ENCODE data around the gene RGS12.

Gene RGS12

DNA sequence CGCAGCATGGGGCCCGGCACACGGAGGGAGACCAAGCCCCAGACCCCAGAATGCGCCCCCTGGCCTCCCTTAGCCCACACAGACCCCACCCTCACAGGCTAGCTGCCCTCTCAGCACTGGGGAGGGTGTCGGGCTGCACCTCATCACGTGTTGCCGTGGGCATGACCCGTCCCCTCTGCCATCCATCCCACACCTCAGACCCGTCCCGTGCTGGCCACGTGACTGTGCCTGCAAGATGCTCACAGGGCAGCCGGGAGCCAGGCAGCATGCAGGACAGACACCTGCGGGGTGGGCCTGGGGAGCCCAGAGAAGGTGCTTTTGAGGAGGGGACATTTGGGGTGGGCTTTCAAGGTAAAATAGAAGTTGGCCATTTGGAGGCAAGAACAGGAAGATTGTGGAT lies 39.0 kb upstream of the RGS12 start:
- DNase-seq, result no peak

DNA sequence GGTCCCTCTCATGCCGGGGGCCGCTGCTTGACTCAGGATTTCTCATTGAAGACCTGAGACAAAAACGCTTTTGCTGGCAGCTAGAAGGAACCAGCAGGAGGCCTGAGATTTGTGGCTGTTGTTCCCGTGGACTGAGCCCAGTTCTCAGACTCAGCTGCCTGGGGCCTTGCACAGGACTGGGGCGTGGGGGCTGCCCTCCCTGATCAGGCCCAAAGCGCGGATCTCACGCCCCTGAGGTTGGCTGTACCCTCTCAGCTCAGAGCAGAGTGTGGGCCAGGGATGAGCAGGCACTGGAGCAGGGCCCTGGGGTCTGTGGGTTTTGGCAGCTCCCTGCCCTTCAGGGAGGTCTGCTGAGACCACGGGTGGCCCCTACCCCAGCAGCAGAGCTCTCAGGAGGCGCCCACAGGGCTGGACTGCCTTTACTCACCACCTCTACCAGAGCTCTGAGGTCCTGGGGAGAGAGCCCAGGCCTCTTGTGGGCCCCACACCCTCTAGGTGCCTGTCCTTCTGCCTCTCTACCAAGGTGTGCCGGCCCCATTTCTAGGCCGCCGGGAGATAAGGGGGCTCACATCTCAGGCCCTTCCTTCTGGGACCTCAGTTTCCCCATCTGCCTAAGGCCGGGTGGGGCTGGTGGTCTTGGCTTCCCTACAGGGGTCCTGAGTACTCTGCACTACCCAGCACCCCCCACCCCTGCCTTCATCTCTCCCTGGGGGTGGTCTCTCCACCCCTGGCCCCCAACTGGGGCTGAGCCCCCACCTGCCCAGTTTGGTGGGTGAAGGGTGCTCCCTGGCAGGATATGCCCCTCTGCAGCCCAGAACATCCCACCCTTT lies 38.3 kb upstream of the RGS12 start:
- no peak for DNase-seq

DNA sequence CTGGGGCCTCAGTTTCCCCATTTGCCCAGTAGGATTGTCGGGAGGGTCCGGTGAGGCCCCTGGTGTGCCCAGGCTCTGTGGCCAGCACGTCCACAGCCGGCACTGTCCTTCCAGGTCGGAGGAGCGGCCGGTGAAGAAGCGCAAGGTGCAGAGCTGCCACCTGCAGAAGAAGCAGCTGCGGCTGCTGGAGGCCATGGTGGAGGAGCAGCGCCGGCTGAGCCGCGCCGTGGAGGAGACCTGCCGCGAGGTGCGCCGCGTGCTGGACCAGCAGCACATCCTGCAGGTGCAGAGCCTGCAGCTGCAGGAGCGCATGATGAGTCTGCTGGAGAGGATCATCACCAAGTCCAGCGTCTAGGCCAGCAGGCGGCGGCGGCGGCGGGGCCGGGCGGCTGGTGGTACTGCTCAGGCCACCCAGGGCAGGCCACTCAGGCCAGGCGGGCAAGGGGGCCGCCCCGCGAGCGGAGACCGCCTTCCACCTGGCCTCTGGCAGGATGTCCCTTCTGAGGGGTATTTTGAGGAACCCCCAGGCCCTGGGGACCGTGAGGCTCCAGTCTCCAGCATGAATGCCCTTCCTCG lies 37.1 kb upstream of the RGS12 start:
- no peak for DNase-seq

DNA sequence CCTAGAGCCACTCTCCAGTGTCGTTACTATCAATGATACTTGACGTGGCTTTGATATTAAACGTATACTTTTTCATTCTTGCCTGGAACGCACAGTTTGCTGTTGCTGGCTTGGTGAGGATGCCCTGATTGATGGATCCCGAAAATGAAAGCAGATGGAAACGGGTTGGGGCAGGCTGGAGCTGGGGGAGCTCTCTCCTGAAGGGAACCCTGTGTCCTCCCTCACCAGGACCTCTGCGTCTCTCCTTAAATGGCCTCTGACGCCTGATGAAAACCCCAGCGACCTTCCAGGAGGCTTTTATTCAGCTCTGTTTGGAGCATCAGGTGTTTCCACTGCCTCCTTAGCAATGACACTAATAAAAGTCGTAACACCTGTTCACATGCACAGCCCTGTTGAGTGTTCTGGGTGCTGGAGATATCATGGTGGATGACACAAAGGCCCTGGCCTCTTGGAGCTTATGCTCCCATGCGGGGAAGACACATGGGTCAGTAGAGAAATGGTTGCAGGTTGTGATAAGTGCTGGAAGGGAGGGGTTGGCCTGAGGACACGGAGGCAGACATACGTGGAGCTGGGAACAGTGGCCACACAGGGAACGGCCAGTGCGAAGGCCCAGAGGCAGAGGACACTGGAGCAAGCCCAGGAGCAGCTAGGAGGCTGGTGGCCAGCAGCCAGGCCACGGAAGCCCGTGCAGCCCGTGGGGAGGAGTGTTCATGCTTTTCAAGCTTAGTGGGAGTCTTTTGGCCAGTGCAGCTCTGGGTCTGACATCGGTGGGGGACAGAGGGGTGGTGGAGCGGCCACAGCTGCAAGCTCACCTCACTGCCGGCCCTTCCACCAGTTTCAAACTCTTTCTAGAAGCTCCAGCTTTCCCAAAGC lies 36.4 kb upstream of the RGS12 start:
- DNase-seq, result no peak

DNA sequence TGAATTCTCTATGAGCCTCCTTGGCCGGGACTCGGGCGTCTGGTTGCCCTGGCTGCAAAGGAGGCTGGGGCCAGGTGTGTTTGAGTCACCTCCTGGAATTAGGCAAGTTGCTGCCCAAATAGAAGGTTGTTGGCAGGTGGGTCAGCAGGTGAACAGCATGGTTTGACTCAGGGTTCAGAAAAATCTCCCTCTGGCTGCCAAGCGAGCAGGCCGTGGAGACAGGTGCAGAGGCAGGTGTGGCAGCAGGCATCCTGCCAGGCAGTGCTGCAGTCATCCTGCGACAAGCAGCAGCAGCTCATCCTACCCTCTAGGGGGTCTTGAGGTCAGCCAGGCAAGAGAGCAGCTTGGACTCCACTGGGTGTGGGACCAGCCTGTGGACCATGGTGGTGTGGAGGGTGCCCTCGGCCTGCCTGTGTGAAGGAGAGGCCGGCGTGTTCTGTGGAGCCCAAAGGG lies 35.7 kb upstream of the RGS12 start:
- DNase-seq, result no peak

DNA sequence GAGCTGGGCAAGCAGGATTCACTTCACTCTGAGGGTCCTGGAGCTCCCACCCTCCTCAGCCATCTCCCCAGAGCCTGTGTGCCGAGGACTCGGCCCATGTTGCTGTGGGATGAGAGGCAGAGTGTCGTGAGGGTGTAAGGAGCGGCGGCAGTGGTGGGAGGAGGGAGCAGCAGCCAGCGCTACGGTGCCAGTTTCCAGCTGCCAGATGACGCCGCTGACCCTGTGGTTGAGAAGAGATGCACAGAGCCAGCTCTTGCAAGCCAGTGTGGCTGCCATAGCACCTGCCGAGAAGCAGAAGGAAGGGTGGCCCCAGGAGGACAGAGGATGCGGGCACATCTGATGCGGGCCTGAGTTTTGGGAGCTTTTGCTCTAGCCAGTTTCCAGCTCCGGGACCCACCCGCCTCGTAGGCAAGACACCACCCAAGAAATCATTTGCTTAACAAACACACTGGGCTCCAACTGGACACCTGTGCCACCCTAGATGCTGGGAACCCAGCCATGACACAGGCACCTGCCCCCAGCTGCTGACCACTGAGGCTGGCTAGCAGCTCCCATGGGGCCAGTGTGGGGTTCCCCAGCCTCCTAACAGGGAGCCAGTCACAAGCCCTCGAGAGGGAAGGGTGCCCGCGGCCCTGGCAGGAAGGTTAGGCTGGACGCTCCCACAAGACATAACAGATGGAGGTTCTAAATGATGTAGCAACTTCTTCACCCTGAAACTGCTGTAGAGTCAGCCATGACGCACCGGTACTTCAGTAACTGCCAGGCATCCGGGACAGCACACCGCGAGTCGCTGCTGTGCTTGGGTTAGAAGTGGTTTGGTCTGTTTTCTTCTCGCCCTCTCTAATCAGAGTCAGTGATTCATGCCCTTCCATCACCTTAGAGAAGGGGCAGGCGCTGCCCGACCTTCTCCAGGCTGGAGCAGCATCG lies 35.0 kb upstream of the RGS12 start:
- DNase-seq, result no peak

DNA sequence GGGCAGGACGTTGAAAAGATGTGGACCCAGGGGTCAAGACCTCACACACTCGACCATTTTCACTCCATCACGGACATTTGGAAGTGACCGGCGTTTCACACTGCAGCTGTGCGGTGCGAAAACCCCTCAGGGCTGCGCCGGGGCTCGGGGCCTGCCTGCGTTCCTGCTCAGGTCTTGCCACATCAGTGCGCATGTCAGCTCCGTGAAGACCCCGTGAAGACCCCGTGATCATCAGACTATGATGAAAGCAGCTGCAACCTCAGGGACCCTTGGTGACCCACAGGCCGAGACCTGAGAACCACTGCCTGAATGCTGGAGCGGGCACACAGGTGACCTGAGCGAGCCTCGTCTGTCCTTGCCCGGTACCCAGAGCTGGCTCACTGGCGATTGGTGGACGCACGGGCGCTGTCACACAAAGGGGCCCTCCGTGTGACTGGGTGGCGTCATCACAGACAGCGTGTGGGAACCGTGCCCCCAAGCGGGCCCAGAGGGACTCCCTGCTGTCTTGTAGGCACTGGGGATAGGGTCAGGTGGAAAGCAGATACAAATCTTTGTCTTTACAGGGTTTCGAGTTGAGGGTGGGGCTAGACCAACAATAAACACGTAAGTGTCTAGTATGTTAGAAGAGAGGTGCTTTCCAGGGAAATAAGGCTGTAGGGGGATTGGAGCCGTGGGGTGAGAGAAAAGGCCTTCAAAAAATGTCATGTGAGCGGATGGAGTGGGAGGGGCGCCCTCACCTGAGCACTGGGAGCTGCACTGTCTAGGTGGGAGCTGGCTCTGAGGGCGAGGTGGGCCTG lies 31.2 kb upstream of the RGS12 start:
- no peak for DNase-seq

DNA sequence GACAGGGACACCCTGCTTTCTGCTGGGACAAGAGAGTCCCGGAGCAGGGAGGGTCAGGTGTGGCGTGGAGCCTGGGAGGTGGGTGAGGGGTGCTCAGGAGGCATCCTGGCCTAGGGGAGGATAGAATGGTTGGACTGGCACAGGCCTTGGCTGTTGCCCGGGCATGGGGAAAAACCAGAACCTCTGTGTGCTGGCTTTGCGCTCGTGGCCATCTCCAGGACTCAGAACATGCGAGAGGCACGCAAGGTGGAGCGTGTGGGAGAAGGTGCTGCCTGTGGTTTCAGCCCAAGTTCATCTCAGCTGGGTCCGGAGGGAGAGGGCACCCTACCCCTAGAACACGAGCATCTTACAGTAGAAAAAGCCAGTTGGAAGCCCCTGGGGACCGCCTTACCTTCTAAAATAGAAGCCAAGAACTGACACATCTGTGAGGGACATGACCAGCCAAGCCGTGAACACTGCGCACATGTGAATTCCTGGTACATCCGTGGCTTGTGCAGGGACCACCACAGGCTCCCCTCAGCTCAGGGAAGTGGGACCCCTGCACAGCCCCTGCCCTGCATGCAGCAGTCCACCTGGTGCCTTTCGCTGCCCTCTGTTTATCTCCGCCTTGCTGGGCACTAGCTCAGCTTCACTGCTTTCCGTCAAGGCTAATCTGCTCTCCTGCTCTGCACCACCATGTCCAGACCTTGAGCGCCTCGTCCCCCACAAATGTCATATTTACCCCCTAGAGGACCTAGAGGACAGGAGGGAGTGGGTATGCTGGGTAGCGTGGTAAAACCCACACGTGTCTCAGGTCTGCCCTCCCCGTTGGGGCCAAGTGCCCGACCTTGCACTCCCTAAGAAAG lies 30.4 kb upstream of the RGS12 start:
- no peak for DNase-seq

DNA sequence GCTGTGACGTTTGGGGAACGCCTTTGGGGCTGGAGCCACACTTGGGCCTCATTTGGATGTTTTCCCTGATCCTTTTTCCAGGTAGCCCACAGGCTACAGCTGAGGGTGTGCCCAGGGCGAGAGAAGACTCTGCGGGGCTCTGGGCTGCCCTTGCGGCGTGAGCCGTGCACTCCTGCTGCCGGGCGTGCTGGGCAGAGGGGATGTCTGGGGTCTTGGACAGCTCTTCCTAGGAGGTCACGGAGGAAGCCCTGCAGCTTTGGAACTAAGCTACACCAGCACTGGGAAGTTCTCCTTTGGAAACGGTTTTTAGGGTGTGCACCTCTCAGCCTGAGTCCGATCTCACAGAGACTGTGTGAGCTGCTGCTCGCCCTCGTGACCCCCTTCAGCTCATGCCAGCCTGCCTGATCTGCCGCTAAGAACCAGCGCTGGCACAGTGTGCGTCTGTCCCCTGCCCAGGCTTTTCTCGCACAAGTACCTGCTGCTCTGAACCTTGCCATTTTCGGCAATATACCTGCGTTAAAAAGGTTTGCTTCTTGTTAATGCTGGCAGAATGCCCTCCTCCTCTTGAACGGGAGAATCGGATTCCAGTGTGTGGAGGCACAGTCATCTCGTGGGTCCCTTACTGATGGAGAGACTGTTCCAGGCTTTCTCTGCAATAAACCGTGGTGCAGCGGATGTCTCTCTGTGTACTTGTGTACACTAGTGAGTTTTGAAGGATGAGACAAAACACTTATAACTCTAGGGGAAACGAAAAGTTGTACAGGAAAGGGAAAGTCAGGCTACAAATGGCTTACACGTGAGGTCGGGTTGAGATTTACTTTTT lies 29.6 kb upstream of the RGS12 start:
- no peak for DNase-seq

DNA sequence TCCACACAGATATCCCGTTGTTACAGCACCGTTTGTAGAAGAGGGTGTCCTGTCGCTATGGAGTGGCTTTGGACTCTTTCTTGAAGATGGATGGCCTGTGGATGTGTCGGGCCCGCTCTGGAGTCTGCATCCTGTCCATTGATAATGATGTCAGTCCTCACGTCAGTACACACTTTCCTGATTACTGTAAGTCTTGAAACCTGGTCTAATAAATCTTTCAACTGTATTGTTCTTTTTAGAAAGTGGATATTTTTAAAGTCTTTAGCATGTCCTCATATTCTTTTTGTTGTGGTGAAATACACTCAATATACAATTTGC lies 29.0 kb upstream of the RGS12 start:
- DNase-seq, result no peak

DNA sequence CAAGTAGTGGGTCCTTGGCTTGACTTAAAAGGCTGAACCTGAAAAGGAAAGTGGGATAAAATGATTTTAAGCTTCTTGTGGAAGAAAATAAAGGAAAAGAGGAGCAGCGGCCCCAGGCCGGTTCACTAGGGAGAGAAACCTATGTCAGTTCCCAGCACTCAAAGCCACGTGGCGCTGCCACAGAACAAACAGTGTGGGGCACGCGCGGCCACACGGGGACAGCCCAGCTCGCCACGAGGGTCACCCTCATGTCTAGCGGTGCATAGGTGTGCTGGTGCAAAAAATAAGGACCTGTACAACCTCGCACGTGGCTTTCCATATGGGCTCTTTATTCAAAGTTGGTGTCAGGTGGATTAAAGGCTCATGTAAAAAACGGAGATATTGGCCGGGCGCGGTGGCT lies 26.7 kb upstream of the RGS12 start:
- DNase-seq, result no peak

DNA sequence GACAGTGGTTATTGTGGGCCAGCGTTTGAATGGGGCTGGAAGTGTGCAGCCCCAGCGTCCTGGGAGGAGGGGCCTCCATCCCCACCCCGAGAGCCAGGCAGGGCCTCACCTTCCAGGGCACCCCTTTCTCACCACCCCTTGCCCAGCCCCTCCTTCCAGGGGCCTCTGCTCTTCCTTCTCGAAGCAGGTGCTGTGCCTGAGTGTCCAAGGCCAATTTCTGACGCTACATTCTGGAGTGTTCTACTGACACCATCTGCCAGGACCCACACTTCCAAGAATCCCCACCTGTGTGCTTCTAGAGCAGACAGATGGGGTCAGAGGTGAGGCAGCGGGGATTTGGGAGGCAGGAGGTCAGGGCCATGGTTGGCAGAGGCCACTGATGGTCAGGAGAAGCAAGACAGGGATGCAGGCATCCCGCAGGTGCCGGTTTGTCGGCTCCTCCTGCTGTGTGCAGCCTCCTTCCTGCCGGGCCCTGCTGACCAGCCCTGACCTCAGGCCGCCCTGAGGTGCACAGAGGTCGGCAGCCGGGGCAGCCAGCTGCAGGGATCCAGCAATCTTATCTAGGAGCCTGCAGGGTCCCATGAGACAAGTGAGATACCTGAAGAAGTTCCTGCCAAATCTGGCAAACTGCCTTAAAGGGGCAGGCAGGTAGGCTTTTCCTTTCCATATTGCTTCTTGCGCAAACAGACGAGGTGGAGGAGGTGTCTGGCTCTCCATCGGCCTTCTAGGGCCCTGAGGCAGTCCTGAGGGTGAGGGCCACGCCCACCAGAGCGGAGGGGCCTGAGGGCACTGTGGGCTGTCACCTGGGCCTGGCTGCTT lies 25.0 kb upstream of the RGS12 start:
- DNase-seq, result no peak

DNA sequence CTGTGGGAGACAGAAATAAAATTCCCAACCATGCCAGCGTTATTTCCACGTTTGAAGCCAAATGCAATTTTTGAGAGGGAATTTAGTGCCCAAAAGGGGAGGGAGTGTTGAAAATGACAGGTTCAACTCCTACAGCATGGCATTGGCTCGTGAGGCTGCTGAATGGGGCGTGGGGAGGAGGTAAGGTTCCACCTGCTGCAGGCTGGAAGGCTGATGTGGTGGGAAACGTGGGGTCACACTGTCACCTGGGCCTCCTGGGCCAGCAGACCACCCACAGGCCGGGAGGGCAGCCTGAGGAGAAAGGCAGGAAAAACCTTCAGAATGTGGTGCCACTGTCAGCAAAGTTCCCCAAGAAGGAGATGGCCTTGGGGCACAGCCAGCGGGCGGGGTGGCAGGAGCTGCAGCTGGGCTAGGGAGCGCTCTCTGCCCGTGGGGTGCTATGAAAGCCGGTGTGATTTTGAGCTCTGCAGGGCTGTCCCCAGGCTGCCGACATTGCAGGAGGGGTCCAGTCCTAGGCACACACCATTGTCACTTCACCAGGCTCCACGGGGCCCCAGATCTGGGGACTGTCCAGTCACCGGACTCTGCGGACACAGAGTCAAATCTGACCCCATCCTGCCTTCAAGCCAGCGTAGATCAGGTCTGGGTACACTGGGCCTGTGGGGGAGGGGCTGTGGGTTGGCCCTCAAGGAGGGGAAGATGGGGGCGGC lies 24.3 kb upstream of the RGS12 start:
- DNase-seq, result no peak

DNA sequence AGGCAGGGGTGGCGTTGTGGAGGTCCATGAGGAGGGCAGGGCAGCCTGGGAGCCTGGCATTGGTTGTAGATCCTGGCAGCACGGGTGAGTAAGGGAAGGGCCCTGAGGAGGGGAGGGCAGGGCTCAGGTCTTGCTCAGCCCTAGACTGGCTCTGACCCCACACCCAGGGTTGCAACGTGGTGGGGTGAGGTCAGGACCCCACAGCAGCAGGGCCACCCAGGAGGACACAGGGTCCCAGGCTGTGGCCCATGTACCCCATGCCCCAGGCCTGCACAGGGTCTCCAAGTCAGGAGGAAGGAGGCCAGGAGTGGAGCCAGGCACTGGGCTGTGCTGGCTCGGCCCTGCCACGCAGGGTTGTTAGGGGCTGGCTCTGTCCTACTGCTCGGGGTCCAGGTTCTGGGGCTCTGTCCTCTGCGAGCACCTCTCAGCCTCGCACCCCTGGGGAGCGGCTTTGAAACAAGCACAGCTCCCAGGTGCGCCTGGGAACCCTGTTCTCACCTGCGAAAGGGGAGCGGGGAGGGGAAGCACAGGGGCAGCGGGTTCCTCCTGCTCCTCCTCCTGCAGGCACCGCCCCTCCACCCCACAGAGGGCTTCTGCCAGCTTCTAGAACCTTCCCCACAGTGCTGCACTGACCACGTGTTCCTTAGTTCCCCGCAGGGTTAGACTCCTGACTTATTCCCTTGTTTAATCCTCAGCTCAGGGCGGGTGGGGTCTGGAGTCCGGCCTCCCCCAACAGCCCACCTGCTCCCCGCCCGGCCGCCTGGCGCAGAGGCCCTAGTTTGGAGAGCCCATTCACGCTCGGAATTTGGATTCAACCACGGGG lies 23.5 kb upstream of the RGS12 start:
- DNase-seq, result no peak

DNA sequence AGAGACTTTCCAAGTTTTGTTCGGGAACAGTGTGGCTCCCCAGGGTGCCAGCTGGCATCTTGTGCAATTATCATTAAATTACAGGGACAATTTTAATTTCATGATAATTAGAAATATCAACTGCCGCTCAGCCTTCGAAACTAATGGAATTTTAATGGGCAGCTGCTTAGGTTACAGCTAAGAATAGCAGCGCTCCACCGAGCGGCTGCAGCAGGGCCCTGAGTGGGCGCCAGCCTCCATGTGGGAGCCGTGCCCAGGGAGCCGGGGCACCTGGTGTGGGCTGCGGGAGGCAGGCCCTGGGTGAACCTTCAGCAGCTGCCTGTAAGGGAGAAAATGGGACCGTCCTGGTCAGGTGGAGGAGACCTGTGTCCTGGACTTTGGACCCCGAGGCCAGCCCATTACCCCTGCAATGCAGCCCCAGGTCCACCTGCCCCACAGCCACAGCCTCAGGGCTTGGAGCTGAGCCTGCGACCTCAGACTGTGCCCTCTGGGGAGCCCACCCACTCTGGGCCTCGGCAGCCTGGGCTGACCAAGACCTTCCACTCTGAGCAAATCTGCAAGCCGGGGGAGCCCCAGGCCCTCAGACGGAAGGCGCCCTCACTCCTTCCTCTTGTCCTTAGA lies 22.7 kb upstream of the RGS12 start:
- DNase-seq, result no peak

DNA sequence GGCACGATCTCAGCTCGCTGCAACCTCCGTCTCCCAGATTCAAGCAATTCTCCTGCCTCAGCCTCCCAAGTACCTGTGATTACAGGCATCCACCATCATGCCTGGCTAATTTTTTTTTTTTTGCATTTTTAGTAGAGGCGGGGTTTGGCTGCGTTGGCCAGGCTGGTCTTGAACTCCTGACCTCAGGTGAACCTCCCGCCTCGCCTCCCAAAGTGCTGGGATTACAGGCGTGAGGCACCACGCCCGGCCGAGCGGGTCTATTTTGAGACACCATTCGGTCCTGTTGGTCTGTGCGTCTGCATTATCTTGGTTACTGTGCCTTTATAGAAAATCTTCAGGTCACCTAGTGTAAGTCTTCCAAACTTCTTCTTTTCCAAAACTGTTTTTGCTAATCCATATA lies 21.7 kb upstream of the RGS12 start:
- no peak for DNase-seq

DNA sequence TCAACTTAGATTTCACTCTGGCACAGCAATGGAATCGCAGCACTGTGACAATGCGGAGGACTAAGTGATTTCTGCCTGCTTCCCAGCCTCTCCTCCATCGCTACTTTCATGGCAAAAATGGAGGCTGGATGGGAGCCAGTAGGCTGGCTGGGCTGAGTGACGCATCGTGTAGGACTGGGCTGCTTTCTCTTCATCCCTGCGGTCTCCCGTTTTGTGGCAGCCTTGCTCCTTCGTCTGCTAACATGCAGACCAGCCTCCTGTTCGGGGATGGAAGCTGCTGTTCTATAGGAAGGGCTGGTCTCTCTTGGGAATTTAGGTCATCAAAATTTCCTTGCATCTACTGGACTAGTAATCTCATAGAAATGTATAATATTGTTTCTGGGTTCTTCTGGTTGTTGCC lies 15.8 kb upstream of the RGS12 start:
- DNase-seq, result no peak
